Mesenchymal stem cell (in vitro differentiated cells and primary cell): ENCODE data around the gene WDR64.
A peak's percentile ranks its signal among the peaks of the same experiment; 100 is the strongest.
"Not testable (repeated sequence)": the region's sequence is repeated elsewhere in the genome, so short reads cannot be mapped to it uniquely, and the experiment has no call there.

Experiments
- DNase-seq: peaks from one replicate; pipeline ENCODE4 v3.0.0-alpha.2; 2013
- H2AFZ ChIP-seq: one replicate; pipeline ENCODE4 v1.6.1; 2013; ENCODE audit warnings: low read depth, mild to moderate bottlenecking, control low read depth, inconsistent platforms, low read length, moderate library complexity
- H2AK5ac ChIP-seq: 2 replicates; pipeline ENCODE4 v1.6.1; 2013; ENCODE audit warnings: low read length, moderate library complexity, mild to moderate bottlenecking, inconsistent platforms; ENCODE audit not compliant: severe bottlenecking
- H2BK120ac ChIP-seq: one replicate; pipeline ENCODE4 v1.6.1; 2013; ENCODE audit warnings: low read depth, mild to moderate bottlenecking, inconsistent platforms, low read length, moderate library complexity
- H2BK12ac ChIP-seq, 2 experiments: one replicate each; pipeline ENCODE4 v1.6.1; 2013; ENCODE audit warnings: inconsistent platforms in 2 of 2, low read length in 2 of 2, mild to moderate bottlenecking in 2 of 2, moderate library complexity in 2 of 2, control low read depth in 1 of 2
- H2BK15ac ChIP-seq: one replicate; pipeline ENCODE4 v1.6.1; 2013; ENCODE audit warnings: mild to moderate bottlenecking, low read depth, inconsistent platforms; ENCODE audit not compliant: poor library complexity, severe bottlenecking
- H2BK5ac ChIP-seq: 2 replicates; pipeline ENCODE4 v1.6.1; 2013; ENCODE audit warnings: low read depth, mild to moderate bottlenecking, low read length, control low read depth, inconsistent platforms; ENCODE audit not compliant: poor library complexity, severe bottlenecking
- H3K14ac ChIP-seq, 2 experiments: one replicate each; pipeline ENCODE4 v1.6.1; 2013; ENCODE audit warnings: inconsistent platforms in 2 of 2, low read length in 2 of 2, control low read depth in 1 of 2, mild to moderate bottlenecking in 1 of 2, moderate library complexity in 1 of 2
- H3K18ac ChIP-seq, 2 experiments: one replicate each; pipeline ENCODE4 v1.6.1; 2013; ENCODE audit warnings: inconsistent platforms in 2 of 2, low read length in 2 of 2, control low read depth in 1 of 2, low read depth in 1 of 2, mild to moderate bottlenecking in 1 of 2
- H3K23ac ChIP-seq, 2 experiments: one replicate each; pipeline ENCODE4 v1.6.1; 2013; ENCODE audit warnings: inconsistent platforms in 2 of 2, low read length in 2 of 2, mild to moderate bottlenecking in 2 of 2, moderate library complexity in 2 of 2, control low read depth in 1 of 2
- H3K27ac ChIP-seq: 2 replicates; pipeline ENCODE4 v1.5.1; 2013; ENCODE audit warnings: mild to moderate bottlenecking, moderate library complexity, low read length, control low read depth, inconsistent platforms; ENCODE audit not compliant: poor library complexity, severe bottlenecking
- H3K27me3 ChIP-seq, 2 experiments: 2 replicates each; pipeline versions ENCODE4 v1.6.1 to v1.7.0; 2013; ENCODE audit warnings: low read length in 2 of 2, mild to moderate bottlenecking in 2 of 2, moderate library complexity in 2 of 2, control low read depth in 1 of 2, inconsistent platforms in 1 of 2; ENCODE audit not compliant: control insufficient read depth in 1 of 2, insufficient read depth in 1 of 2
- H3K36me3 ChIP-seq, 2 experiments: 2 replicates each; pipeline versions ENCODE4 v1.6.1 to v1.7.0; 2013; ENCODE audit warnings: low read length in 2 of 2, control low read depth in 1 of 2, inconsistent platforms in 1 of 2, low read depth in 1 of 2, mild to moderate bottlenecking in 1 of 2; ENCODE audit not compliant: insufficient read depth in 2 of 2, control insufficient read depth in 1 of 2
- H3K4ac ChIP-seq, 2 experiments: one replicate each; pipeline ENCODE4 v1.6.1; 2013; ENCODE audit warnings: inconsistent platforms in 2 of 2, low read length in 2 of 2, mild to moderate bottlenecking in 2 of 2, moderate library complexity in 2 of 2, control low read depth in 1 of 2, low read depth in 1 of 2
- H3K4me1 ChIP-seq: 2 replicates; pipeline ENCODE4 v1.6.1; 2013; ENCODE audit warnings: low read depth, low read length, control low read depth; ENCODE audit not compliant: control insufficient read depth, insufficient read depth
- H3K4me2 ChIP-seq: 2 replicates; pipeline ENCODE4 v1.6.1; 2013; ENCODE audit warnings: low read length, mild to moderate bottlenecking, inconsistent platforms; ENCODE audit not compliant: poor library complexity, severe bottlenecking
- H3K4me3 ChIP-seq, 2 experiments: 2 replicates each; pipeline versions ENCODE4 v1.5.1 to v1.7.0; 2013; ENCODE audit warnings: low read length in 2 of 2, mild to moderate bottlenecking in 2 of 2, control low read depth in 1 of 2, low read depth in 1 of 2; ENCODE audit not compliant: insufficient read depth in 1 of 2
- H3K79me1 ChIP-seq: replicated peaks from 2 replicates; pipeline ENCODE4 v1.6.1; 2013; ENCODE audit warnings: mild to moderate bottlenecking, control low read depth, low read length, inconsistent platforms; ENCODE audit not compliant: poor library complexity, severe bottlenecking
- H3K9ac ChIP-seq: 2 replicates; pipeline ENCODE4 v1.7.0; 2013; ENCODE audit warnings: mild to moderate bottlenecking, low read length, moderate library complexity
- H3K9me3 ChIP-seq: 2 replicates; pipeline ENCODE4 v1.7.0; 2013; ENCODE audit warnings: mild to moderate bottlenecking, low read length; ENCODE audit not compliant: control insufficient read depth
- H4K8ac ChIP-seq: one replicate; pipeline ENCODE4 v1.6.1; 2013; ENCODE audit warnings: inconsistent platforms, mild to moderate bottlenecking, low read length, moderate library complexity
- H4K91ac ChIP-seq: one replicate; pipeline ENCODE4 v1.6.1; 2013; ENCODE audit warnings: mild to moderate bottlenecking, low read length, inconsistent platforms
- WGBS: methylation state at CpG from one replicate; pipeline ENCODE4 v1.1.7; 2013; ENCODE audit warnings: mixed read lengths; 5-methylcytosine and 5-hydroxymethylcytosine counted together

Gene WDR64

GRCh38 chr1:241698177-241698576 is 46.1 kb downstream of the WDR64 start:
- H3K9me3 ChIP-seq: no peaks in the 10 kb centered on the region

GRCh38 chr1:241701483-241702295 is 49.6 kb downstream of the WDR64 start:
- Histone ChIP-seq H2BK5ac (no peak overlapping the region), H2BK120ac (no peak overlapping the region), H4K91ac (no peak overlapping the region), H2BK12ac (no peak overlapping the region), H3K27ac (no peak overlapping the region), H3K4ac (no peak overlapping the region), H3K36me3 (no peaks in the 10 kb centered on the region), H3K23ac (no peak overlapping the region), H3K14ac (no peak overlapping the region), H3K4me3 (peak overlapping the region in 1 of 2 experiments; percentile 50), H3K9ac (no peak overlapping the region), H3K79me1 (no peaks in the 10 kb centered on the region), H4K8ac (no peak overlapping the region), H3K27me3 (no peaks in the 10 kb centered on the region), H2BK15ac (no peak overlapping the region), H3K18ac (no peak overlapping the region), H3K9me3 (no peaks in the 10 kb centered on the region), H3K4me1 (peaks cover 2% of the 10 kb centered on the region), H2AK5ac (no peak overlapping the region), H3K4me2 (no peak overlapping the region), H2AFZ (no peak overlapping the region)
- DNase-seq: no peak
- 67% methylated on average over 1 of the region's 1 CpG for WGBS

More at GRCh38 chr1:241698177-241698576, 46.1 kb downstream of the WDR64 start:
- Histone ChIP-seq H3K4ac (no peak overlapping the region), H3K4me1 (peaks cover 3% of the 10 kb centered on the region), H3K14ac (no peak overlapping the region), H4K91ac (no peak overlapping the region), H3K4me2 (no peak overlapping the region), H3K9ac (no peak overlapping the region), H3K27ac (no peak overlapping the region), H2BK12ac (no peak overlapping the region), H3K79me1 (no peaks in the 10 kb centered on the region), H3K27me3 (no peaks in the 10 kb centered on the region), H3K18ac (no peak overlapping the region), H2AFZ (no peak overlapping the region), H4K8ac (no peak overlapping the region), H2BK5ac (no peak overlapping the region), H2BK15ac (no peak overlapping the region), H2AK5ac (no peak overlapping the region), H3K36me3 (no peaks in the 10 kb centered on the region), H3K23ac (no peak overlapping the region), H3K4me3 (no peak overlapping the region), H2BK120ac (no peak overlapping the region)
- DNase-seq: no peak
- WGBS: 78% methylated on average over 2 of the region's 2 CpGs

- no peaks in the 10 kb centered on the region for H3K9me3 ChIP-seq
- no peak overlapping the region for H3K4me2 ChIP-seq
- H3K4me1 ChIP-seq: peaks cover 5% of the 10 kb centered on the region
- H2BK12ac ChIP-seq: no peak overlapping the region
- no peak overlapping the region for H4K91ac ChIP-seq
- no peak overlapping the region for H3K18ac ChIP-seq
- 92% methylated on average over 5 of the region's 6 CpGs for WGBS
- no peak overlapping the region for H2AFZ ChIP-seq
- H2BK120ac ChIP-seq: no peak overlapping the region
- no peak overlapping the region for H4K8ac ChIP-seq
- peak overlapping the region in 1 of 2 experiments; percentile 50 for H3K4me3 ChIP-seq
- no peaks in the 10 kb centered on the region for H3K27me3 ChIP-seq
- no peak overlapping the region for H3K23ac ChIP-seq
- peak overlapping the region; percentile 7 for H3K9ac ChIP-seq
- H3K27ac ChIP-seq: no peak overlapping the region
- H3K79me1 ChIP-seq: no peaks in the 10 kb centered on the region
- H2AK5ac ChIP-seq: no peak overlapping the region
- no peak overlapping the region for H2BK5ac ChIP-seq
- DNase-seq: peak; percentile 4
- H2BK15ac ChIP-seq: no peak overlapping the region
- no peak overlapping the region for H3K14ac ChIP-seq
- no peak overlapping the region for H3K4ac ChIP-seq
- no peaks in the 10 kb centered on the region for H3K36me3 ChIP-seq
Observed at GRCh38 chr1:241702442-241703373, 50.6 kb downstream of the WDR64 start.

- H3K27me3 ChIP-seq, H3K14ac ChIP-seq, H3K4me2 ChIP-seq, H2BK15ac ChIP-seq, H3K9me3 ChIP-seq, H3K4me3 ChIP-seq, H2AK5ac ChIP-seq, H3K36me3 ChIP-seq, H2AFZ ChIP-seq, H2BK12ac ChIP-seq, H3K4ac ChIP-seq, H3K18ac ChIP-seq, DNase-seq, H2BK120ac ChIP-seq, H2BK5ac ChIP-seq, H4K8ac ChIP-seq, H3K27ac ChIP-seq, H3K4me1 ChIP-seq, H3K79me1 ChIP-seq, H3K9ac ChIP-seq, H3K23ac ChIP-seq: not testable (repeated sequence)
- peak overlapping the region; percentile 61 for H4K91ac ChIP-seq
- 83% methylated on average over 2 of the region's 4 CpGs for WGBS
Observed at GRCh38 chr1:241703739-241704138, 51.7 kb downstream of the WDR64 start.
